ENCODE results near the gene RAB33B.

DNA sequence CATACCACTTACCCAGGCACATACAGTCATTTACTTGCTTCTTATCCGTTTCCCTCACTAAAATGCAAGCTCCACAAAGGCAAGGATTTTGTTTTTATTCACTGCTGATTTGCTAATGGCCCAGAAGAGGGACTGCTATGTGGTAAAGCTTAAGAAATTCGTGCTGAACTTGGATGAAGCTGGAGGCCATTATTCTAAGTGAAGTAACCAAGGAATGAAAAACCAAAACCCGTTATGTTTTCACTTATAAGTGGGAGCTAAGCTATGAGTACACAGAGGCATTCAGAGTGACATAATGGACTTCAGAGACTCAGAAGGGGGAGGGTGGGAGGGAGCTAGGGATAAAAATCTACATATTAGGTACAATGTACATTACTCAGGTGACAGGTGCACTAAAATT, 47.2 kb downstream of the RAB33B start:
- TF ChIP-seq YY1 (IDR thresholded peaks at IDR 0.05; ENCODE audit: low read depth, low read length) (no peak), FOXM1 (IDR thresholded peaks at IDR 0.05; ENCODE audit: low read depth, low read length) (no peak), SREBF2 (IDR thresholded peaks at IDR 0.05; ENCODE audit: low read length) (no peak), NR2C2 (IDR thresholded peaks at IDR 0.05; ENCODE audit: borderline replicate concordance, control insufficient read depth, insufficient read length, low read depth) (no peak), POLR2AphosphoS5 (IDR thresholded peaks at IDR 0.05; ENCODE audit: low read length) (no peak)
- TF ChIP-seq, protein P1, sequence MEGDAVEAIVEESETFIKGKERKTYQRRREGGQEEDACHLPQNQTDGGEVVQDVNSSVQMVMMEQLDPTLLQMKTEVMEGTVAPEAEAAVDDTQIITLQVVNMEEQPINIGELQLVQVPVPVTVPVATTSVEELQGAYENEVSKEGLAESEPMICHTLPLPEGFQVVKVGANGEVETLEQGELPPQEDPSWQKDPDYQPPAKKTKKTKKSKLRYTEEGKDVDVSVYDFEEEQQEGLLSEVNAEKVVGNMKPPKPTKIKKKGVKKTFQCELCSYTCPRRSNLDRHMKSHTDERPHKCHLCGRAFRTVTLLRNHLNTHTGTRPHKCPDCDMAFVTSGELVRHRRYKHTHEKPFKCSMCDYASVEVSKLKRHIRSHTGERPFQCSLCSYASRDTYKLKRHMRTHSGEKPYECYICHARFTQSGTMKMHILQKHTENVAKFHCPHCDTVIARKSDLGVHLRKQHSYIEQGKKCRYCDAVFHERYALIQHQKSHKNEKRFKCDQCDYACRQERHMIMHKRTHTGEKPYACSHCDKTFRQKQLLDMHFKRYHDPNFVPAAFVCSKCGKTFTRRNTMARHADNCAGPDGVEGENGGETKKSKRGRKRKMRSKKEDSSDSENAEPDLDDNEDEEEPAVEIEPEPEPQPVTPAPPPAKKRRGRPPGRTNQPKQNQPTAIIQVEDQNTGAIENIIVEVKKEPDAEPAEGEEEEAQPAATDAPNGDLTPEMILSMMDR (IDR thresholded peaks at IDR 0.05 in 2 of 3, conservative IDR thresholded peaks at IDR 0.05 in 1 of 3; ENCODE audit: control insufficient read depth in 2 of 3, extremely low read depth in 1 of 3, insufficient read depth in 1 of 3, low read depth in 3 of 3, low read length in 3 of 3) = no peak

Measured in GM12878 (cell line).